Activated CD4-positive, alpha-beta T cell treated with anti-CD3 and anti-CD28 coated beads for 4 hours (primary cell): Measurements from ENCODE around the gene KIR3DL3.
"Not testable (repeated sequence)": the region's sequence is repeated elsewhere in the genome, so short reads cannot be mapped to it uniquely, and the experiment has no call there.

Experiments used
- DNase-seq, 2 donors: peaks; one replicate each; pipeline ENCODE4 v3.0.0-alpha.2; 2020

The KIR3DL3 gene

DNA sequence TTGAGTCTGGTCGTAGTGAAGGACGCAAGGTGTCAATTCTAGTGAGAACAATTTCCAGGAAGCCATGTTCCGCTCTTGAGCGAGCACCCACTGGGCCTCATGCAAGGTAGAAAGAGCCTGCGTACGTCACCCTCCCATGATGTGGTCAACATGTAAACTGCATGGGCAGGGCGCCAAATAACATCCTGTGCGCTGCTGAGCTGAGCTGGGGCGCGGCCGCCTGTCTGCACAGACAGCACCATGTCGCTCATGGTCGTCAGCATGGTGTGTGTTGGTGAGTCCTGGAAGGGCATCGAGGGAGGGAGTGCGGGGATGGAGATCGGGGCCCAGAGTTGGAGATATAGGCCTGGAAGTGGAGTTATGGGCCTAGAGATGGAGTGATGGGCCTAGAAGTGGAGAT lies 14.1 kb downstream of the KIR3DL3 start, which contains the start of gene KIR2DL3:
TSS of gene KIR2DL3 (plus strand) at position 208 of the 400 bp plus-strand sequence. CDS start at position 241, 33 bp downstream.
- DNase-seq = not testable (repeated sequence)

GRCh38 chr19:54738715-54739114 lies 14.5 kb downstream of the KIR3DL3 start:
- DNase-seq = no peak

DNA sequence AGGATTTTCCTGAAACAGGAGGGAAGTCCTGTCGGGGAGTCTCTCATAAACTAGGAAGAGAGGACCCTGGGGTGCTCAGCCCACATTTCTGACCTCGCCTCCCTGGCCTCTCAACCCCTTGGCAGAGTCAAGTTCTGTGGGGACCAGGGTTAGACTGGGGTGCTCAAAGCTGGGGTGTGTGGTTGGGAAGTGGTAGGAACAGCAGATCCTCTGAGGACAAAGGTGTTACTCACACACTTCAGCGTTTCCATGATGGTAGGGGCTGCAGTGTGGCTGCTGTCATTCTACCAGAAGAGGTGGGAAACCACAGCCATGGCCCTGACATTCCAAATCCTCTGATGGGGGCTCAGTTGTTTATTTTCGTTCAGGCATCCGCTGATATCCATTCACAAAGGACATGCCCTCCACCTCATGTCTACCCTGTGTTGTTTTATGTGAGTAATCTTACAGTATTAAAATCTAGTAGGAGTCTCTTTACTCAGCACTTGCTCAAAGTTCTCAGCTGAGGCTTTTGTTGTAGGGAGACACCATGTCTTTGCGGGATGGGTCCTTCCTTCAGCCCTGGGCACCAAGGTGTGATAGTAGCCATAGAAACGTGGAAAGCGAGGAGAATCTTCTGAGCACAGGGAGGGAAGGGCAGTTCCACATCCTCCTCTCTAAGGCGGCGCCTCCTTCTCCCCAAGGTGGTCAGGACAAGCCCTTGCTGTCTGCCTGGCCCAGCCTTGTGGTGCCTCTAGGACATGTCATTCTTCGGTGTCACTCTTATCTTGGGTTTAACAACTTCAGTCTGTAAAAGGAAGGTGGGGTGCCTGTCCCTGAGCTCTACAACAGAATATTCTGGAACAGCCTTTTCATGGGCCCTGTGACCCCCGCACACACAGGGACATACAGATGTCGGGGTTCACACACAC lies 15.6 kb downstream of the KIR3DL3 start:
- no peak for DNase-seq

DNA sequence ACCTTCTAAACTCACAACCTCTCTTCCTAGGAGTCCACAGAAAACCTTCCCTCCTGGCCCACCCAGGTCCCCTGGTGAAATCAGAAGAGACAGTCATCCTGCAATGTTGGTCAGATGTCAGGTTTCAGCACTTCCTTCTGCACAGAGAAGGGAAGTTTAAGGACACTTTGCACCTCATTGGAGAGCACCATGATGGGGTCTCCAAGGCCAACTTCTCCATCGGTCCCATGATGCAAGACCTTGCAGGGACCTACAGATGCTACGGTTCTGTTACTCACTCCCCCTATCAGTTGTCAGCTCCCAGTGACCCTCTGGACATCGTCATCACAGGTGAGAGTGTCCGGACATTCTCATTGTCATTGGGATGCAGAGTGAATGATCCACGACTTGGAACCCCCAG lies 17.7 kb downstream of the KIR3DL3 start:
- DNase-seq = not testable (repeated sequence)

DNA sequence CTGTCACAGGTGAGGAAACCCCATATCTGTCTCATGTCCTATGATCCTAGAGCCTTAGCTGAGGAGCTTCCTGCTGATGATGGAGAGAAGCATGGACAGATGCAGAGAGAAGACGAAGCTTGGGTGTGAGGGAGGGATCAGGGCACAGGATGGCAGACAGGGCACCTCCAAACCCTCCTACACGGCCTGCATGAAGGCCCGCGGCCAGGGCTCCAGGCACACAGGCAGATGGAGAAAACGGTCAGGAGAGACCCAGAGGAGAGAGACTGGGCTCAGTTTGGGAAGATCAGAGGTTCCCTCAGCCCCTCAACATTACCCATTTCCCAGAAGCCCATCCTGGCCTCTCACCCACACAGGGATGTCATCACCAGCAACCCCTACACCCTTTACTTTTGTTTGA lies 19.8 kb downstream of the KIR3DL3 start:
- DNase-seq = not testable (repeated sequence)

DNA sequence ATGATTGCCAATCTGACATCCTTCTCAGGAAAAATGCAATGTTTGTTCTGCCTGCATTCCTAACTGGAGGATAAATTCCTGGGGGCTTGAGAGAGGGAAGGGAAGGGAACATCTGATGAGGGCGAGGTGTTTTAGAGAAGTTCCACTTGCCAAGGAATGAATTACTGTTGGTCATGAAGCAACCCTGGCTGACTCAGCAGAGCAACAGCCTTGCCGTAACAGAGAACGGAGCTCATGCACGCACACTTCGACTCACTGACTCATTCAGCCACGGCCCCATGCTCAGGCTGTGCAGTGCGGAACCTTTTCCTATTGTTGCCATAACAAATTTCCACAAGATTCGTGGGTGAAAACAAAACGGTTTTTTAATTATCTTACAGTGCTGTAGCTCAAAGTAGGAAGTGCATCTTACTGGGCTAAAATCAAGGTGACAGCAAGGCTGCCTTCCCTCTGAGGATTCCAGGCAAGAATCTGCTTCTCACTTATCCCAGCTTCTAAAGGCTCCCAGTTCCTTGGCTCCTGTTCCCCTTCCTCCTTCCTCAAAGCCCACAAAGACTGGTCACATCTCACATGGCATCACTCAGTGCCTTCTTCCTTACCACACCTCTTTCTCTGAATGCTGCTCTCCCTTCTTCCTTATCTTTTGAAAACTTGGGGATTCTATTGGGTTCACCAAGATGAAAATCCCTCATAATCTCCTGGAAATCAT lies 23.5 kb downstream of the KIR3DL3 start:
- not testable (repeated sequence) for DNase-seq

GRCh38 chr19:54750276-54750675 lies 26.0 kb downstream of the KIR3DL3 start:
- not testable (repeated sequence) for DNase-seq

- DNase-seq = not testable (repeated sequence)
These were observed 32.2 kb downstream of the KIR3DL3 start for GRCh38 chr19:54756204-54757110.

DNA sequence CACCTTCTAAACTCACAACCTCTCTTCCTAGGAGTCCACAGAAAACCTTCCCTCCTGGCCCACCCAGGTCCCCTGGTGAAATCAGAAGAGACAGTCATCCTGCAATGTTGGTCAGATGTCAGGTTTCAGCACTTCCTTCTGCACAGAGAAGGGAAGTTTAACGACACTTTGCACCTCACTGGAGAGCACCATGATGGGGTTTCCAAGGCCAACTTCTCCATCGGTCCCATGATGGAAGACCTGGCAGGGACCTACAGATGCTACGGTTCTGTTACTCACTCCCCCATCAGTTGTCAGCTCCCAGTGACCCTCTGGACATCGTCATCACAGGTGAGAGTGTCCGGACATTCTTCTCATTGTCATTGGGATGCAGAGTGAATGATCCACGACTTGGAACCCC lies 34.3 kb downstream of the KIR3DL3 start:
- not testable (repeated sequence) for DNase-seq

GRCh38 chr19:54764219-54764618 lies 40.0 kb downstream of the KIR3DL3 start:
- not testable (repeated sequence) for DNase-seq

GRCh38 chr19:54766464-54766863 lies 42.2 kb downstream of the KIR3DL3 start:
- not testable (repeated sequence) for DNase-seq

DNA sequence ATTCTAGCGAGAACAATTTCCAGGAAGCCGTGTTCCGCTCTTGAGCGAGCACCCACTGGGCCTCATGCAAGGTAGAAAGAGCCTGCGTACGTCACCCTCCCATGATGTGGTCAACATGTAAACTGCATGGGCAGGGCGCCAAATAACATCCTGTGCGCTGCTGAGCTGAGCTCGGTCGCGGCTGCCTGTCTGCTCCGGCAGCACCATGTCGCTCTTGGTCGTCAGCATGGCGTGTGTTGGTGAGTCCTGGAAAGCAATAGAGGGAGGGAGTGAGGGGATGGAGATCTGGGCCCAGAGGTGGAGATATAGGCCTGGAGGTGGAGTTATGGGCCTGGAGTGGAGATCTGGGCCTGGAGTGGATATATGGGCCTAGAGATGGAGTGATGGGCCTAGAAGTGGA lies 45.4 kb downstream of the KIR3DL3 start, which contains the start of gene KIR2DL1:
TSS of gene KIR2DL1 (plus strand) at position 148 of the 400 bp plus-strand sequence. CDS start at position 206, 58 bp downstream.
- DNase-seq = not testable (repeated sequence)

DNA sequence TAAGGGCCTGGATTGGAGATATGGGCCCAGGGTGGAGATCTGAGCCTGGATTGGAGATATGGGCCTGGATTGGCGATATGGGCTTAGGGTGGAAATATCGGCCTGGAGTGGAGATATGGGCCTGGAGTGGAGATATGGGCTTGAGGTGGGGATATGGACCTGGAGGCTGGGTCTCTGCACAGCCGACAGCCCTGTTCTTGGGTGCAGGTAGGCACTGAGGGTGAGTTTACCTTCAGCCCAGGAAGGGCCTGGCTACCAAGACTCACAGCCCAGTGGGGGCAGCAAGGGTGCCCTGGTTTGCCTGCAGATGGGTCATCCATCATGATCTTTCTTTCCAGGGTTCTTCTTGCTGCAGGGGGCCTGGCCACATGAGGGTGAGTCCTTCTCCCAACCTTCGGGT lies 46.3 kb downstream of the KIR3DL3 start:
- DNase-seq = not testable (repeated sequence)

GRCh38 chr19:54771018-54771960 lies 47.0 kb downstream of the KIR3DL3 start:
- DNase-seq = not testable (repeated sequence)

GRCh38 chr19:54772666-54773065 lies 48.4 kb downstream of the KIR3DL3 start:
- not testable (repeated sequence) for DNase-seq

DNA sequence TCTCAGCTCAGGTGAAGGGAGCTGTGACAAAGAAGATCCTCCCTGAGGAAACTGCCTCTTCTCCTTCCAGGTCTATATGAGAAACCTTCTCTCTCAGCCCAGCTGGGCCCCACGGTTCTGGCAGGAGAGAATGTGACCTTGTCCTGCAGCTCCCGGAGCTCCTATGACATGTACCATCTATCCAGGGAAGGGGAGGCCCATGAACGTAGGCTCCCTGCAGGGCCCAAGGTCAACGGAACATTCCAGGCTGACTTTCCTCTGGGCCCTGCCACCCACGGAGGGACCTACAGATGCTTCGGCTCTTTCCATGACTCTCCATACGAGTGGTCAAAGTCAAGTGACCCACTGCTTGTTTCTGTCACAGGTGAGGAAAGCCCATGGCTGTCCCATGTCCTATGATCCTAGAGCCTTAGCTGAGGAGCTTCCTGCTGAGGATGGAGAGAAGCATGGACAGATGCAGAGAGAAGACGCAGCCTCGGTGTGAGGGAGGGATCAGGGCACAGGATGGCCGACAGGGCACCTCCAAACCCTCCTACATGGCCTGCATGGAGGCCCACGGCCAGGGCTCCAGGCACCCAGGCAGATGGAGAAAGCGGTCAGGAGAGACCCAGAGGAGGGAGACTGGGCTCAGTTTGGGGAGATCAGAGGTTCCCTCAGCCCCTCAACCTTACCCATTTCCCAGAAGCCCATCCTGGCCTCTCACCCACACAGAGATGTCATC lies 51.0 kb downstream of the KIR3DL3 start:
- not testable (repeated sequence) for DNase-seq

DNA sequence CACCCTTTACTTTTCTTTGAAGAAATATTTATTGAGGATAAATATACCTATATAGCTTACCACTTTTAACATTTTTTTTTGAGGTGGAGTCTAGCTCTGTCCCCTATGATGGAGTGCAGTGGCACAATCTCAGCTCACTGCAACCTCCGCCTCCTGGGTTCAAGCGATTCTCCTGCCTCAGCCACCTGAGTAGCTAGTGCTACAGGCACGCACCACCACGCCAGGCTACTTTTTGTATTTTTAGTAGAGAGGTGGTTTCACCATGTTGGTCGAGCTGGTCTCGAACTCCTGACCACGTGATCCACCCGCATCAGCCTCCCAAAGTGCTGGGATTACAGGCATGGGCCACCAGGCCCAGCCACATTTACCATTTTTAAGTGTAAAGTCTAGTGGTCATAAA lies 51.6 kb downstream of the KIR3DL3 start:
- not testable (repeated sequence) for DNase-seq

- DNase-seq = not testable (repeated sequence)
These were observed 53.6 kb downstream of the KIR3DL3 start for GRCh38 chr19:54777851-54778250.

GRCh38 chr19:54778896-54779295 lies 54.7 kb downstream of the KIR3DL3 start:
- DNase-seq = not testable (repeated sequence)

- not testable (repeated sequence) for DNase-seq
These were observed 58.7 kb downstream of the KIR3DL3 start for GRCh38 chr19:54782916-54783315.
